Hindlimb muscle (tissue), 1 donor: ENCODE measurements around the gene FCHSD1. TPM values are rescaled to one million over a fixed set of nuclear protein-coding genes. Genes with fewer than 3 reads are reported as not detected.
A peak's percentile ranks its signal among the peaks of the same experiment; 100 is the strongest.

Experiments used
- DNase-seq: peaks from one replicate; pipeline ENCODE4 v3.0.0-alpha.2; 2013
- polyA plus RNA-seq: library from polyadenylated mRNA; unstranded; fragments of 120-200 nt; gene quantifications from one replicate; pipeline ENCODE4 v1.2.1, GENCODE V29; 2013; ENCODE audit not compliant: insufficient read length

FCHSD1 gene
- polyA plus RNA-seq, 1 donor = 7.6 TPM

DNA sequence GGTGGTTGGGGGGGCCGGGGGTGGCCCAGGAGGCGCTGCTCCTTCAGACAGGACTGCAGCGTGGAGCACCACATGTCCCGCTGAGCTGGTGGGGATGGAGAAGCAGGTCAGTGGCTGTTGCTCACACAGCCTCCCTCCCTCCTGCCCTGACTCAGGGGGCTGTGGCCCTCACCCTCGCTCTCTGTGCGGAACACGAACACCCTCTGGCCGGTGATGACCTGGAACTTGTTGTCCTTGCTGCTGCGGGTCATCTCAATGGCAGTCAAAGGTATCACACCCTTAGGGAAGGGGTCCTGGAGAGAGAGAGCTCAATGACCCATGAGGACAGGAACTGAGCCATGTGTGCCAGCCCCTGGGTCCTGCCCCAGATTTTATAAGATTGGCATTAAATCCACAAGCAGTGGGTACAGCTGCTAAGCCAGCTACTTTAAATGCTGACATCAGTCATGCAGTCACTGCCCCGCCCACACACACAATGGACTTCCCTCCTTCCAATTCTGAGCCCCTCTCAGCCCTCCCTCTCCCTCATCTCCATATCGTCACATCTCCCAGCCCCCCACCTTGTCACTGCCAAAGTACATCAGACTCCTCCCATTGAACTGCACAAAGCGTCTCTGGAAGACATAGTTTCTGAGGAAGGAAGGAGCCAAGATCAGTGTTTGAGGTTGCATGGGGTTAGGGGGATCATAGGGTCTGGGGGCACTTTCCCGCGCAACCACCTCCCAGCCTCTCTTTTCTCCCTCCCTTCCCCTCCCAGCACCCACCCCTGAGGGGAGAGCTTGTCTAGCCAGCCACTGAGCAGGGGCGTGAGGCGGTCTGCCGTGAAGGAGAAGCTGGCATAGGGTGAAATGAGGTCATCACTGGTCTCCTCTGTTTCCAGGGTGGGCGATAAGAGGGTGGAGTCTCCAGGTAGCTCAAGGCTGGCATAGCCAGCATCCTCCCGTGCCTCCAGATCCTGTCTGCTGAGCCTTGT, 21.9 kb upstream of the FCHSD1 start:
- no peak for DNase-seq

DNA sequence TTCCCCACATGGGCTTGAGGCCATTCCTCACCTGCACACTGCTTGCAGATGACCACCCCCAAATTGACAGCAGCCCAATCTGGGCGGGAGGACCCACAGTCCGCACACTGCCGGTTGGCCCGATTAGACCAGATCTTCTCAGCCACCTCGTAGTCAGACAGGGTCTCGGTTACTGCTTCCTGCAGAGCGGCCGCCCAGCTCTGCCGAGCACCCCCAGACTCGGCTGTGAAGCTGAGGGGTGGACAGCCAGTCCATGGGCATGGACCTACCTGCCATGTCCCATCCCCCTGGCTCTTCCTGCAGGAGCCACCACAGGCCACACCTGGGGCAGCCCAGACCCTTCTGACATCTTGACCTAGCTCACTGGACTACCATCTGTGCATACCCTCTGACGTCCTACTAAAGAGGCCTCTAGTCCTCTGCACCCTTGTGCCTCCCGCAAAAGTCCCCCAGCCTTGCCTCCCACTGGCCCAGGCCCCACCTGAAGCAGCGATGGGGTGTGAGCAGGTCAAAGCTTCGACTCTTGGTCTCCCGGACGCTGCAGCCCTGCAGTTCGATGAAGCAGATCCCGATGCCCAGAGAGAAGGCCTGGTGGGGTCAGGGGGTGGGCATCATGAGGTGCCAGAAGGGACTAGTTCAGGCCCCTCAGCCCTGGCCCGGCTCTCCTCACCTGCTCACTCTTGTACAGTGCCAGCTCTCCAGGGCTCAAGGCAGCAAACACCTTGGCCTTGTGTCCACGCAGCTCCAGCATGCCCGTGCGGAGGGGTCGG, 21.0 kb upstream of the FCHSD1 start:
- DNase-seq = no peak

GRCh38 chr5:141669520-141669919, 18.3 kb upstream of the FCHSD1 start:
- no peak for DNase-seq

DNA sequence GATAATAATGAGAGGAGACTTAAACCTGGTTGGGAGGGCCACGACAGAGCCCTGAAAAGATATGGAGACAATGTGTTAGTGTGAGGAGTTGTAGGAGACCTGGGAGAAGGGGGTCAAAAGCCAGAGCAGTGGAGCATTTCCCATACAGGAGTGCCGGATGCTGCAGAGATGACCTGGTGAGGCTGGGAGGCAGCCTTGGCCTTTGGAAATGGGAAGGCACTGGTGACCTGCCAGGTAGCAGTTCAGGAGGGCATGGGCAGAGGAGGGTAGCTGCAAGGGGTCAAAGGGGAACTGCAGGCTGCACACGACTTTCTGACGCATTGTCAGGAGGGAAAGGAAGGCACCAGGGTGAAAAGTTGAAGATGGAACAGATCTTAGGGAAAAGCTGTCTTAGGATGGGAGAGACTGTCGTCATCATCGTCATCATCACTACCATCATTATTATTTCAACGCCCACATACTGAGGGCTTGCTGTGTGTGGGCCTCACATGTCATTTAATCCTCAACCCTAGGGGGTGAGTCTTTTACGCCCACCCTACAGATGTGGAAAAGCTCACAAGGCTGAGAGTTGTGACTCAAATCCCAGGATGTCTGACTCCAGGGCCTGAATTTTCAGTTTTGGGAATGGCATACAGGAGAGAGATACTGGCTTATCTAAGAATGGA, 17.5 kb upstream of the FCHSD1 start:
- DNase-seq = no peak

- DNase-seq = no peak
Observed at GRCh38 chr5:141665995-141666940, 15.1 kb upstream of the FCHSD1 start.

DNA sequence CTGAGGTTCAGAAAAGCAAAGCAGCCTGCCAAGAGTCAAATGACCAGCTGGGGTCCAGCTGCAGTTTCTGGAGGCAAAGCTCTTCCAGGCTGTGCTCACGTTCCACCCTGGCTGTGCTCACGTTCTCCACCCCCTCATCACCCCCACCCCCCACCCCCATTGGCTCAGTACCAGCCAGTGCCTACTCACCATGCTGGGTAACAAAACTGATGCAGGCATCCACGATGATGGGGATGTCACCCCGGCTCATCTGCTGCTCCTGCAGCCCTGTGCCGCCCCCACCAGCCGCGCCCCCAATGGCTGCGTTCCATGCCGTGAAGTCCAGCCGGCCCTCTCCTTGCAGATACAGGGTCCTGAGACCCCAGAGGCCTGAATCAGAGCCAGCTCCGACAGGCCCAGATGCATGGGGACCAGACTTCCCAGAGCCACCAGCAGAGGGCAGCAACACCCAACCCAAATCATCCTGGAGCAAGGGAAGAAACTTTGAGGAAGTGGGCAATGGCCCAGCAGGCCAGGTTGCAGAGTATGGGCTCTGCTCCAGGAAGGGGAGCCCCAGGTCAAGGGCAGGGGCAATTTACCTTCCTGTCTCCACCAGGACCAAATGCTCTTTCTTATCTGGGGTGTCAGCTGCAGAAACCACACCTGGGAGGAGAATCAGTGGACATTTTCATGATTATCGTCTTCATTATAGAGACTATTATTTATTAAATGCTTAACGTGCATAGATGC, 13.7 kb upstream of the FCHSD1 start:
- DNase-seq = peak; percentile 67

DNA sequence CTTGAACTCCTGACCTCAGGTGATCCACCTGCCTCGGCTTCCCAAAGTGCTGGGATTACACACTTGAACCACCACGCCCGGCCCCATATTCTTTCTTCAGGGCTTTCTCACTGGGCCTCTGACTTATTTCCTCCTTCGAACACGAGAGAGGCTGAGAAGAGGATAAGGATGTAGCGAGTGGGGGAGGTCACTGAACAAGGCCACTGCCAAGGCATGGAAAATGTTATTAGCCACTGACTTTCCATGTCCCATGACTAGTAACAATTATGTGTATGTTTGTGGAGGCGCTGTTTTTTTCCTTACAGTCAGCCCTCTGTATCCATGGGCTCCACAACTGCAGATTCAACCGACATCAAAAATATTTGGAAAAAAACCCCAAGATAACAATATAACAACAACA, 12.3 kb upstream of the FCHSD1 start:
- no peak for DNase-seq

- no peak for DNase-seq
Observed at GRCh38 chr5:141662028-141662427, 10.8 kb upstream of the FCHSD1 start.

GRCh38 chr5:141657937-141658545, 6.8 kb upstream of the FCHSD1 start:
- no peak for DNase-seq

DNA sequence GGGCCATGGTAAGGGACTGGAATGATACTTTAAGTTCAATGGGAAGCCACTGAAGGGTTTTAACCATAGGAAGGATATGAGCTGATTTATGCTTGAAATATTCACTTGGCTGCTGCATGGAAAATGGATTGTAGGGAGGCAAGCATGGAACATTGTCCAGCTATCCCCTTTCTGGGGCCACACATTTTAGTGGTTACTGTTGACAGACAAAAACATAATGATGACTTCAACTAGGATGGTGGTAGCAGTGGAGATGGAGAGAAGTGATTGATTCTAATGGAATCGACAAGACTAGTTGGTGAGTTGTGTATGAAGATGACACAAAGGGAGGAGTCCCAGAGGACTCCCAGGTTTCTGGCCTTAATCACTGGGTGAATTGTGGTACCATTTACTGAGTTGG, 6.2 kb upstream of the FCHSD1 start:
- no peak for DNase-seq

DNA sequence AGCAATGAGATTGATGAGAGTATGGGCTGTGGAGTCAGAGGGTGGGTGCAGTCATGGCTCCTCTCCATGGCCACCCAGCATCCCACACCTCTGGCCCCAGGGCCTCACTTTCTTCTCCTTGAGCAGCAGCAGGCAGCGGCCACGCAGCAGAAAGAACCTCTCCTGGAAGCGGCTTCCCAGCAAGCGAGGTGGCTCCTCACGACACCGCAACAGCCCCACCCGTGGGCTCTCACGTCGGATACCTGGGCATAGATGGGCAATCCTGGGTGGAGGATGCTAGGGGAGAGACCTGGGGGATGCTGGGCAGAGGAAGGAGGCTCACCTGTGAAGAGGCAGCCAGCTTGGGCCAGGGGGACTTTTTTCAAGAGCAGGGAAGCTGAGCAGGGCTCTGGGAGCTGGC, 5.2 kb upstream of the FCHSD1 start:
- DNase-seq = no peak

DNA sequence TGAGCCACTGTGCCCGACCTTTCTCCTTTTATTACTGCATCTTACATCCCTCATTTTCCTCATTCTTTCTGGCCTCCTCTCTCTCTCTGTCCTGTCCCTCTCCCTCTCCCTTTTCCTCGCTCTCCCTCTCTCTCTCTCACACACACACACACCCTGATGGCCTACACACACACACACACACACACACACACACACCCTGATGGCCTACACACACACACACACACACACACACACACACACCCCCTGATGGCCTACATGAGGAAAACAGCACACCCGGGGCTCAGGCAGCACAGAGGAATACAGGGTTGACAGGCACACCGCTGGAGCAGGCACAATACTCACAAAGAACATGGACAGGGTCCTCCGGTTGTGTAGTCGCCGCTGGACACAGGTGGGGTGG, 3.8 kb upstream of the FCHSD1 start:
- DNase-seq = no peak

DNA sequence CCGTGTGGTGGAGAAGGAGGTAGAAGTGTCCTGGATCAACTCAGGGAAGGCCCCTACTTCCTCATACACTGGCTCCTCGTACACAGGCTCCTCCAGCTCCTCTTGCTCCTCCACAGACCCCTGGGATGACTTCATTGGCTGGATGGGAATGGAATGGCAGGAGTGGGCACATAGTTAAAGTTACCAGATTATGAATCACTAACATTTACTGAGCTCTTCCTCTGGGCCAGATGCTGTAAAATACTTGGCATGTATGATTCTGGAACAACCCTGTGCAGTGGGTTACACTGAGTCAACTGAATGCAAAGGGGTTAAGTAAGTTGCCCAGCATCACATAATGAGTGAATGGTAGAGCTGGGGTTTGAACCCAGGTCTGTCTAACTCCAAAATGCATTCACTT, 3.1 kb upstream of the FCHSD1 start:
- DNase-seq = no peak

DNA sequence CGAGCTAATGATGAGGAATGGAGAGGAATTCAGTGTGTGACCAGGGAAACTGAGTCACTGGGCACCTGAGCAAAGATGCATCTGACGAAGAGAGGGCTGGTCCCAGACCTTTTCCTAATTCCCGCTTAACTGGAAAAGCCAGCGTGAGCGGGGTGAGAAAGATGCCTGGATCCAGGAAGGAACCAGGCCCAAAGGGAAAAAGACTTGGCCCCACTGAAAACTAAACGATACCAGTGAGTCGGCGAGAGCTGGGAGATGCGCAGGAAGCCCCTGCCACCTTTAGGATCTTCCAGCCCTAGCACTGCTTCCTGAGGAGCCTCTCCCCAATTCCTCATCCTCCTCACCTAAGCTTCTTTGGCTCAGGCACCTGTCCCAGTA, 499 bp upstream of the FCHSD1 start:
- DNase-seq = no peak

- DNase-seq = no peak
Observed at GRCh38 chr5:141649972-141650371, 1.2 kb downstream of the FCHSD1 start.

DNA sequence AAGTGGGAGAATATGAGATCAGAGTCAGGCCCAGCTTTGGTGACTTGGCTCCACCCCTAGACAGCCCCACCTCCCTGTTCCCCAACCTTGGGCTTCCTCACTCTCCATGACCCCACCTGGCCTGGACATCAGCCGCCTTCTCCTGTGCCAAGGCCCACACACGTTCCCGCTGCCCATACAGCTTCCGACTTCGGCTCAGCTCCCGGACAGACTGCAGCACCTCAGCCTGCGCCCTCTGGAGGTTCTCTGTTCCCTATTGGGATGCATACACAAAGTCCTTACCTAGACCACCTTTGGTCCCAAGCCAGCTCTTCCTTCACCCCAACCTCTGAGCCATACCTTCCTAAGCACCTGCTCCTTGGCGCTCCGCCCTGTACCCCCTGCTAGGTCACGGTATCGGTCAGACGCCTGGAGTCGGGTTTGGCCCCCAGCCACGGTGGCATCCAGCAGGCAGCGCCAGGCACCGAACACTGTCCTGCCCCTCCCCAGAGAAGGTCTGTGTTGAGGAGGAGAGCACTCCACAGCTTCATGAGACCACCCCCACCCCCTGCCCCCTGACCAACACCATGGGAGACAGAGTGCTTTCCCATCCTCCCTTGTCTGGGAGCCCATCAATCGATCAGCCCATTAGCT, 2.0 kb downstream of the FCHSD1 start:
- no peak for DNase-seq

DNA sequence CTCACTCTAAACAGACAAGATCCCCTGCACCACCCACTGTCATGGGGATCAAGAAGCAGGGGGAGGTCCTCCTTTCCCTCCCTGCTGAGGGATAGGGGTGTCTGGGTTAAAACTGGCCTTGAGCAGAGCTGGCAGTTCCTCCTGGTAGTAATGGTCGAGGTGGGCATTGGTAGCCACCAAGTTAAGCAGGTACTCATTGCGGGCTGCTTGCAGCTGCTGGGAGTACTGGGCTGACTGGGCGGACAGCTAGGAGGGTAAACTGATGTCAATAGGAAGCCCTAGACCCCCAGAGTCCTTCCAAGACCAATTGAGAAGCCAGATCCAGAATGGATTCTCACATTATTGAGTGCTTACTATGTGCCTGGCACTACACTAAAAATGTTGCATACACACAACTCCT, 3.4 kb downstream of the FCHSD1 start:
- no peak for DNase-seq

DNA sequence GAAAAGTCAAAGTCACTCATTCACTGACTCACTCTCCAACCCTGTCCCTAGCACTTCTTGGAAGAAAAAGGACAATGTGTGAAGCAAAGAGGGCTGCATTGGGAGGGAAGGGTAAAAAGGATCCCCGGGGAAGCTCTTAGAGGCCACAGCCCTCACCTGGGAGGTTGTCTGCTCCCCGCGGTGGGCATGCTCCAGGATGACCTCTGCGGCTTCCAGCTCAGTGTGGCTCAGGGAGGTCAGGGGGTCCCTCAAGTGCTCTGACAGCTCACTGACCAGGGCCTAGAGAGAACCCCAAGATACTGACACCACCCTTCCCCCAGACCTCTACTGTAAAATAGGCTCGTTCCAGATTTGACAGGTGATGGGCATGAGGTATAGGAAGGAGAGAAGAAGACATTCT, 4.0 kb downstream of the FCHSD1 start:
- no peak for DNase-seq

DNA sequence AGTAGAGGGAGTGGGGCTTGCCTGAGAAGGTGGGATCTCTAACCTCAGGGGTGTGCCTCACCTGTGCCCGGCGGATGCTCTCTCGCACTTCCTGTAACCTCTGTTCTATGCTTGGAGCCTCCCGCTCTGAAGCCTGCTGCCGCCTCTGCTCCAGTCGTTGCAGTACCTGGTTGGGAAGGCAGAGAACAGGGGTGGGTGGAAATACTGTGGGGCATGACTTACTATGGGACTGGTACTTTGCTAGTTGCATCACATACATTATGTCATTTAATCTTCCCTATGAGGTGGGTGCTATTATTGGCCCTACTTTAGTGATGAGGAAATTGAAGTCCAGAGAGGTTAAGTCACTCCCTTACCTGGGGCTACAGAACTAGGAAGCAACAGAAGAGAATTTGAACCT, 5.2 kb downstream of the FCHSD1 start:
- no peak for DNase-seq

GRCh38 chr5:141641634-141642267, 9.5 kb downstream of the FCHSD1 start:
- no peak for DNase-seq
